ENCODE measurements around the gene GHRL. TPM values are rescaled to one million over a fixed set of nuclear protein-coding genes. Genes with fewer than 3 reads are reported as not detected.

The GHRL gene
- total RNA-seq, 2 donors from 2014 or later: 3.6 to 4.2 TPM

GRCh38 chr3:10309736-10310135 lies 17.0 kb upstream of the GHRL start:
- TF ChIP-seq POLR2A (IDR thresholded peaks at IDR 0.05) (no peak), CTCF (IDR thresholded peaks at IDR 0.05) (no peak)
- Histone ChIP-seq H3K9me3 (no peaks in the 10 kb centered on the region), H3K4me3 (no peak overlapping the region), H3K36me3 (replicated peaks in 1 of 2; ENCODE audit: insufficient read depth in 1 of 2, low read depth in 2 of 2) (peaks cover 10 to 54% of the 10 kb centered on the region in 2 donors), H3K27me3 (no peaks in the 10 kb centered on the region), H3K27ac (no peak overlapping the region), H3K4me1 (peaks cover 11% of the 10 kb centered on the region)
- DNase-seq: no peak
- 69 to 79% methylated on average over 4 of the region's 4 CpGs for WGBS, 2 donors
- intact Hi-C loops (cut with DNase I): no loop called here
- ATAC-seq: no peak

- H3K4me3 ChIP-seq: no peak overlapping the region
- DNase-seq: no peak
- TF ChIP-seq CTCF (IDR thresholded peaks at IDR 0.05): no peak
- TF ChIP-seq POLR2A (IDR thresholded peaks at IDR 0.05): no peak
Observed at GRCh38 chr3:10308678-10309077, 15.9 kb upstream of the GHRL start.

GRCh38 chr3:10306156-10306555 lies 13.4 kb upstream of the GHRL start:
- no peaks in the 10 kb centered on the region for H3K27me3 ChIP-seq
- no peak for TF ChIP-seq CTCF (IDR thresholded peaks at IDR 0.05)
- H3K9me3 ChIP-seq: no peaks in the 10 kb centered on the region
- peaks cover 13 to 54% of the 10 kb centered on the region in 2 donors for H3K36me3 ChIP-seq (replicated peaks in 1 of 2; ENCODE audit: insufficient read depth in 1 of 2, low read depth in 2 of 2)
- DNase-seq: no peak
- H3K4me3 ChIP-seq: no peak overlapping the region
- ATAC-seq: no peak
- intact Hi-C loops (cut with DNase I): no loop called here
- no peaks in the 10 kb centered on the region for H3K4me1 ChIP-seq
- H3K27ac ChIP-seq: no peak overlapping the region
- WGBS, 2 donors: 90 to 93% methylated on average over 3 of the region's 3 CpGs

More at GRCh38 chr3:10308678-10309077, 15.9 kb upstream of the GHRL start:
- WGBS, 2 donors: 86 to 96% methylated on average over 7 of the region's 7 CpGs
- Histone ChIP-seq H3K4me1 (peaks cover 11% of the 10 kb centered on the region), H3K27me3 (no peaks in the 10 kb centered on the region), H3K36me3 (replicated peaks in 1 of 2; ENCODE audit: insufficient read depth in 1 of 2, low read depth in 2 of 2) (peaks cover 14 to 56% of the 10 kb centered on the region in 2 donors), H3K27ac (no peak overlapping the region), H3K9me3 (no peaks in the 10 kb centered on the region)
- ATAC-seq: no peak
- intact Hi-C loops (cut with DNase I): no loop called here

- WGBS, 2 donors: 92 to 93% methylated on average over 4 of the region's 4 CpGs
Observed at GRCh38 chr3:10305331-10305902, 12.7 kb upstream of the GHRL start.

More at GRCh38 chr3:10305331-10305902, 12.7 kb upstream of the GHRL start:
- TF ChIP-seq POLR2A (IDR thresholded peaks at IDR 0.05): no peak
- TF ChIP-seq CTCF (IDR thresholded peaks at IDR 0.05): no peak
- Histone ChIP-seq H3K27ac (no peak overlapping the region), H3K36me3 (replicated peaks in 1 of 2; ENCODE audit: insufficient read depth in 1 of 2, low read depth in 2 of 2) (peaks cover 13 to 50% of the 10 kb centered on the region in 2 donors), H3K27me3 (no peaks in the 10 kb centered on the region), H3K9me3 (no peaks in the 10 kb centered on the region), H3K4me3 (no peak overlapping the region), H3K4me1 (no peaks in the 10 kb centered on the region)
- DNase-seq (no peak), ATAC-seq (no peak)
- intact Hi-C loops (cut with DNase I): no loop called here

Measured in body of pancreas (tissue), 4 donors.